Astrocyte of the spinal cord (primary cell): Measurements from ENCODE around the gene TTLL7.
A peak's percentile ranks its signal among the peaks of the same experiment; 100 is the strongest.

Source experiments
- DNase-seq: peaks from one replicate; pipeline ENCODE4 v3.0.0; 2011; ENCODE audit warnings: low read depth, low spot score
- H3K4me3 ChIP-seq: 2 replicates; pipeline ENCODE4 v1.5.1; 2011; ENCODE audit warnings: low read depth, mild to moderate bottlenecking, low read length, moderate library complexity
- CTCF ChIP-seq: IDR thresholded peaks from 2 replicates; pipeline ENCODE4 v1.5.1; 2012; ENCODE audit warnings: low read depth, mild to moderate bottlenecking, low read length, inconsistent platforms
- in situ Hi-C: cut with HindIII; loops from 2 replicates; pipeline ENCODE4 v1.10.0; 2017; ENCODE audit warnings: low sequenced_read_pairs

Gene TTLL7

DNA sequence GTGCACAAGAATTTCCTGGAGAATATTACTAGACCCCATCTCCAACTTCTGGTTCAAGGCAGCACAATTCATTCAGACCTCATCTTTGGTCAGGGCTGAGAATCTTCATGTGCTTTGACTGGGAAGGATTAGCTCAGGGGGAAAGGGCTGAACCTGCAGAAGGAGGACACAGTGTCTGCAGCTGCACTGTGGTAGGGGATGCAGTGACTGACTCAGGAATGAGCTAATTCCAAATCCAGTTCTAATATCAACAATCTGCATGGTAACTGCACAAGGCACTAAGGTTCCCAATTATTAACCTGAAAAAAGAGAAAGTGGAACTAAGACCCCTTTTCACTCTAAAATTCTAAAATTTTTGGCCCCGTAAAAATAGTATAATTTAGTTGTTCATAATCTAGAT, 31.6 kb downstream of the TTLL7 start:
- TF ChIP-seq CTCF, result no peak
- no peak overlapping the region for H3K4me3 ChIP-seq
- in situ Hi-C loops, result no loop called here
- DNase-seq, result no peak

GRCh38 chr1:83964153-83964552, 34.8 kb downstream of the TTLL7 start:
- DNase-seq, result no peak

GRCh38 chr1:83961571-83962295, 37.2 kb downstream of the TTLL7 start:
- in situ Hi-C loops, result no loop called here
- H3K4me3 ChIP-seq, result no peak overlapping the region
- TF ChIP-seq CTCF, result no peak
- DNase-seq, result no peak

More at GRCh38 chr1:83964153-83964552, 34.8 kb downstream of the TTLL7 start:
- H3K4me3 ChIP-seq, result no peak overlapping the region
- in situ Hi-C loops, result no loop called here
- no peak for TF ChIP-seq CTCF

DNA sequence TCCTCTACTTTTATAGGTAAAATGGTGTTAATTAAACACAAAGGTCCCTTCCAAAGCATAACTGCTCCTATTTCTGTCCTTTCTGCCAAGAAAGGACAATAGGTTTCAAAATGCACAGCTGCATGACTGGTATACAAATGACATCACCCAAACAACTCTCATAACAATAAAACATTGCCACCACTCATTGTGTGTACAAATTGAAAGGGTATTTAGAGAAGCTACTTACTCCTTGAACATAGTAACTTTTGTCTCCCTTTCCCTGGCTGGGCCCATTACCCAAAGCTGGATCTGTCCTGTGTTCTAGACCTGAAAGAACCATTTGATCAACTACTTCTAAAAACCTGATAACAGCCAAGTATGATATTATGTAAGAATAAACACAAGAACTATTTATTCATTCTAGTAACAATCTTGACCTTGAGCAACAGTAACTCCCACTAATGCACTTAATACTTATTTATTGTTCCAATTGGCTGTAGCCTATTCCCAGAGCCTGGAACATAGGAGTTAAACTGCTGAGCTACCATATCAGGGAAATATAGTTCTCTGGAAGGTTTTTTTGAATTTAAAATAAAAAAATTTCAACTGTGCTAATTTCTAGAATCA, 38.2 kb downstream of the TTLL7 start:
- no peak overlapping the region for H3K4me3 ChIP-seq
- in situ Hi-C loops, result no loop called here
- TF ChIP-seq CTCF, result no peak
- no peak for DNase-seq

GRCh38 chr1:83959824-83960498, 39.0 kb downstream of the TTLL7 start:
- no peak overlapping the region for H3K4me3 ChIP-seq
- no peak for TF ChIP-seq CTCF
- peak; percentile 34 for DNase-seq
- in situ Hi-C loops, result no loop called here

- in situ Hi-C loops, result no loop called here
- no peak overlapping the region for H3K4me3 ChIP-seq
- no peak for TF ChIP-seq CTCF
- DNase-seq, result no peak
Observed at GRCh38 chr1:83958704-83959103, 40.2 kb downstream of the TTLL7 start.
